ENCODE measurements around the gene LYZL2.
"Not testable (repeated sequence)": the region's sequence is repeated elsewhere in the genome, so short reads cannot be mapped to it uniquely, and the experiment has no call there.

LYZL2 gene

DNA sequence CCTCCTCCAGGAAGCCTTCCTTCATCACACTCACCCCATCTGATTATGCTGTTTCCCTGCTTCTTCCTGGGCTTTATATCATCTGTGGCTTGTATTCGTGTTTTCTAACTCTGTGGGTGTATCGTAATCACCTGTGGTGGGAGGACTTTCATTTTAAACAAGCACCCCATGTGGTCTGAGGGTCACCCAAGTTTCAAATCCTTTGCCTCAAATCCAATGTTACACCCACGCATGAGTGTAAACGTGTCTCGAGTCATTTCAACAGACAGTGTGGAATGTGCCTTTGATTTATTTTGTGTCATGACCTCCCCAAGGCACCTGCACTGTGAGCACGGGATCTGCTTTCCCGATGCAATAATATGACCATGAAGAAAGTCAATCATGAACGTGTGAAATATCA, 17.5 kb upstream of the LYZL2 start:
- H3K4me3 ChIP-seq (replicated peaks; ENCODE audit: low read depth, low read length), result no peak overlapping the region
- H3K27me3 ChIP-seq (replicated peaks; ENCODE audit: control insufficient read depth, insufficient read depth, low read length), result peaks cover 2% of the 10 kb centered on the region; the same call in 1 of the 2 replicates
- DNase-seq (ENCODE audit: extremely low read depth, insufficient read length), result no peak
- no peak for TF ChIP-seq CTCF (IDR thresholded peaks at IDR 0.05; ENCODE audit: insufficient read depth, low read length, poor library complexity, severe bottlenecking)
- H3K36me3 ChIP-seq (ENCODE audit: control insufficient read depth, insufficient read depth, low read length), result no peaks in the 10 kb centered on the region

DNA sequence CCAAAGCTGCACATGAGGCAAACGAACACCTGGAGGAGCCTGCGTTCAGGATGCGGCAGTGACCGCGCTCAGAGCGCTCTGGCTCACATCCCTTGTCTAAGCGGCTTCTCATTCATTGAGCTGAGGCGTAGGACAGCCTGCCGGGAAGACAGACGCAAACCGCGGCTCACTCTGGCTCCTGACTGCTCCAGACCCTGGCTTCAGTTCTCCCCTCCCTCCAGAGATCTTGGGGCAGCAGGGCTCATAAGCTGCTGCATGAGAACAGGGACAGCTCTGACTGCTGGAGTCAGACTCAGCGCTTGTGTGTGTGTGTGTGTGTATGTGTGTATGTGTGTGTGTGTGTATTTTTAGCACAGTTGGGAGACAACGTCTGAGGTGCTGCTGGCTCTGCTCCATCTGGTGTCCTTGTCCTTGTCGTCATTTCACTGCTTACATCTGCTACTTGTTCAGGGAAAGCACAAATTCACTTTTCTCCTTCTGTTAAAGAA, 15.8 kb upstream of the LYZL2 start:
- no peak overlapping the region for H3K4me3 ChIP-seq (replicated peaks; ENCODE audit: low read depth, low read length)
- no peaks in the 10 kb centered on the region for H3K36me3 ChIP-seq (ENCODE audit: control insufficient read depth, insufficient read depth, low read length)
- peaks cover 2% of the 10 kb centered on the region; the same call in 1 of the 2 replicates for H3K27me3 ChIP-seq (replicated peaks; ENCODE audit: control insufficient read depth, insufficient read depth, low read length)
- no peak for TF ChIP-seq CTCF (IDR thresholded peaks at IDR 0.05; ENCODE audit: insufficient read depth, low read length, poor library complexity, severe bottlenecking)
- no peak for DNase-seq (ENCODE audit: extremely low read depth, insufficient read length)

GRCh38 chr10:30644408-30644861, 14.9 kb upstream of the LYZL2 start:
- not testable (repeated sequence) for DNase-seq (ENCODE audit: extremely low read depth, insufficient read length); H3K4me3 ChIP-seq (replicated peaks; ENCODE audit: low read depth, low read length); H3K36me3 ChIP-seq (ENCODE audit: control insufficient read depth, insufficient read depth, low read length); H3K27me3 ChIP-seq (replicated peaks; ENCODE audit: control insufficient read depth, insufficient read depth, low read length)

- not testable (repeated sequence) for DNase-seq (ENCODE audit: extremely low read depth, insufficient read length); H3K27me3 ChIP-seq (replicated peaks; ENCODE audit: control insufficient read depth, insufficient read depth, low read length); H3K36me3 ChIP-seq (ENCODE audit: control insufficient read depth, insufficient read depth, low read length); H3K4me3 ChIP-seq (replicated peaks; ENCODE audit: low read depth, low read length)
These were observed 14.1 kb upstream of the LYZL2 start for GRCh38 chr10:30643557-30644199.

DNA sequence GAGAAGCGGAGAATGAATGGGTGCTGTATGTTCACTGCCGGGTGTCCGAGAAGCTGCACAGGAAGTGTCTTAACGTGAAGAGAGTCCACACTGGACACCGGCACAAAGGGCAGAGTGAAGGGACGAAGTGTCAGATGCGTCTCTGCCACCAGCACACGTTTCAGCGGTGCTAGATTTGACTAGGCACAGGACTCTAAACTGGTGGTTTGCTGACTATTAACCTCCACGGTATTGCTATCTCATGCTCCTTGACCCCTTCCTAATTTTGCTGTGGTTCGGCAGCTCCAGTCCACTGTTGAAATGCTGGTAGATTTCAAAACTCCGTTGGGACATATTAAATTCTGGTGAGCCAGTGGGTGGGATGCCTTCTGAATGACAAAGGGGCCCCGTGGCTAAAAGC, 13.3 kb upstream of the LYZL2 start:
- not testable (repeated sequence) for DNase-seq (ENCODE audit: extremely low read depth, insufficient read length); H3K36me3 ChIP-seq (ENCODE audit: control insufficient read depth, insufficient read depth, low read length); H3K27me3 ChIP-seq (replicated peaks; ENCODE audit: control insufficient read depth, insufficient read depth, low read length); H3K4me3 ChIP-seq (replicated peaks; ENCODE audit: low read depth, low read length)

DNA sequence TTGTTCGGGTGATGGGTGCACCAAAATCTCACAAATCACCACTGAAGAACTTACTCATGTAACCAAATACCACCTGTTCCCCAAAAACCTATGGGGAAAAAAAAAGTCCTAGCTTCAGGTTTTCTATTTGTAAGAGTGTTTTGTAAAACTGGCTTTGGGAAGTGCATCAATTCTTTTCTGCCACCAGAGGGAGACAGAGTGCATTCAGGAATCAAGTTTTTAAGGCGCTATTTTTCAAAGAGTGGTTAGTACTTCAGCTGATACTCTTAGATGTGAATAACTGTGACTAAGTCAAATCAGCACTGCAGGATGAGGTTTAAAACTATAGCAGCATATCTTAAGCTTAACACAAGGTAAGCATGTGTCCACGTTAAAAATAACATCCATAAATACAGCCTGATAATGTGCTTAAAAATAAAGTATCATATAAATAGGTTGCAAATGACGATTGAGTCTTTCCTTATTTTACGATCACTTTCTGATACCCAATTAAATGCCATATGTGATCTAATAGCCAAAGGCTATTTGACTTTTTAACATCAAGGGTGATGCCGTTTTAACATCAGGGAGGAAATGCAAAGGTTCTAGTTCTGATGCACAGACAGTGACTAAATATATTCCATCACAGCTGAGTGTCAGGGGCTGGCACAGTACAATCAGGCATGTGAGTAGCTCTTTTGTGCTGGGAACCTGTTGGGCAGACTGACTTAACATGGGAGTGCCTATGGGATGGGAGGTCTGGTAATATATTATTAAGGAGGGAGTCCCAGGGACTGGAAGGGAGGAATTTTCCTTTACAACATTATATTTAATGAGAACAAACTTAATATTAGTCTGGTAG, 10.6 kb upstream of the LYZL2 start:
- peak; percentile 21 for DNase-seq (ENCODE audit: extremely low read depth, insufficient read length)
- no peak overlapping the region for H3K4me3 ChIP-seq (replicated peaks; ENCODE audit: low read depth, low read length)
- no peaks in the 10 kb centered on the region; the same call in 1 of the 2 replicates for H3K27me3 ChIP-seq (replicated peaks; ENCODE audit: control insufficient read depth, insufficient read depth, low read length)
- no peaks in the 10 kb centered on the region for H3K36me3 ChIP-seq (ENCODE audit: control insufficient read depth, insufficient read depth, low read length)
- TF ChIP-seq CTCF (IDR thresholded peaks at IDR 0.05; ENCODE audit: insufficient read depth, low read length, poor library complexity, severe bottlenecking), result peak; percentile 86

DNA sequence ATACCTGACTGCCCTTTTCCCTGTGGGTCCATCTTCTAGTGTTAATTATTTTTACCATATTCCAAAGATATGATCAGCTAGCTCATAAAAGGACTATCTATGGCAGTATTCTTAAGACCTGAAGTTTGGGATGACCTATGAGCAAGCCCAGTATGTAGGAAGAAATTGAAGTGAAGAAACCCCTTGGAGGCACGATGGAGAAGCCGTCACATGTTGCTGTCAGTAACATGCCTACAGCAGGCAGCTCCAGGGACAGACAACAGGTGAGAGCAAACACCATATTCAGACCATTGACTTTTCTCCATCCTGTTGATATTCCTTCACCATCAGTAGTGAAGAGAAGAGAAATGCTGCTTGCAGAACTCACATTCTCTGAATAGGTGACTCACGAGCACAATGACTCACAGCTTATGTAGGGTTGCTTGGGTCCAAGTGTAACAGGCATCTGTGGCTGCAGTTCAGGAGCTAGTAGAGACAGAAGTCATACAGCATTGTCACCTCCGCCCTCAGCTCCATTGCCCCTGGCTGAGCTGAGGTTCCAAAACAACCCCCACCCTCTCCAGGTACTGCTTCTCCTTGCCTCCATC, 8.4 kb upstream of the LYZL2 start:
- Histone ChIP-seq H3K27me3 (replicated peaks; ENCODE audit: control insufficient read depth, insufficient read depth, low read length) (no peaks in the 10 kb centered on the region; the same call in 1 of the 2 replicates), H3K4me3 (replicated peaks; ENCODE audit: low read depth, low read length) (no peak overlapping the region), H3K36me3 (ENCODE audit: control insufficient read depth, insufficient read depth, low read length) (no peaks in the 10 kb centered on the region)
- DNase-seq (ENCODE audit: extremely low read depth, insufficient read length), result no peak
- TF ChIP-seq CTCF (IDR thresholded peaks at IDR 0.05; ENCODE audit: insufficient read depth, low read length, poor library complexity, severe bottlenecking), result no peak
